Endothelial cell of umbilical vein (primary cell): ENCODE data around the gene NANOS3. TPM values are rescaled to one million over a fixed set of nuclear protein-coding genes. Genes with fewer than 3 reads are reported as not detected.
A peak's percentile ranks its signal among the peaks of the same experiment; 100 is the strongest.

Experiments used
- BruUV-seq: library from RNA; stranded (reverse); fragments of 400-500 nt; replicated peaks from 2 replicates; lab custom pipeline; 2021; lab: Mats Ljungman, UMichigan
- CTCF ChIA-PET: fragments of 300-600, 350-600 bp; sonication (Branson Sonifier 250); formaldehyde crosslinking; loops from one replicate; lab custom pipeline; 2021; ENCODE audit warnings: antibody characterized with exemption, inconsistent platforms; lab: Charles Lee
- POLR2A ChIA-PET: fragments of 300-600, 350-600 bp; sonication (Branson Sonifier 250); formaldehyde crosslinking; loops from one replicate; lab custom pipeline; 2021; ENCODE audit warnings: antibody characterized with exemption, inconsistent platforms; lab: Charles Lee
- DNase-seq: peaks from one replicate; pipeline ENCODE4 v3.0.0-alpha.2; 2011; ENCODE audit warnings: low read depth, low spot score
- FAIRE-seq: peaks from 2 replicates; lab custom pipeline; 2011; peaks lifted over from hg19 to GRCh38; lab: Jason Lieb, UNC
- H2AFZ ChIP-seq: 2 replicates; pipeline ENCODE4 v1.6.0; 2012; ENCODE audit warnings: low read depth, low read length, control low read depth, inconsistent platforms
- H3K27ac ChIP-seq: 2 replicates; pipeline ENCODE4 v1.5.1; 2011; ENCODE audit warnings: low read depth, mild to moderate bottlenecking, control low read depth, low read length, moderate library complexity; ENCODE audit not compliant: insufficient read depth
- H3K27me3 ChIP-seq, 2 experiments: 2 replicates each; pipeline versions ENCODE4 v1.6.0 to v1.6.1; 2011; ENCODE audit warnings: low read length in 2 of 2, mixed read lengths in 1 of 2; ENCODE audit not compliant: control insufficient read depth in 2 of 2, insufficient read depth in 2 of 2
- H3K36me3 ChIP-seq, 2 experiments: 2 replicates in 1 of 2; 3 replicates in 1 of 2; pipeline ENCODE4 v1.5.1; 2011; ENCODE audit warnings: low read length in 2 of 2, mild to moderate bottlenecking in 1 of 2, moderate library complexity in 1 of 2; ENCODE audit not compliant: control insufficient read depth in 2 of 2, insufficient read depth in 2 of 2; ENCODE audit errors: extremely low read depth in 1 of 2
- H3K4me1 ChIP-seq: 3 replicates; pipeline ENCODE4 v1.5.1; 2011; ENCODE audit warnings: mild to moderate bottlenecking, low read length; ENCODE audit not compliant: control insufficient read depth, insufficient read depth; ENCODE audit errors: extremely low read depth
- H3K4me2 ChIP-seq: 2 replicates; pipeline ENCODE4 v1.6.1; 2011; ENCODE audit warnings: low read length, control low read depth, mixed read lengths; ENCODE audit not compliant: insufficient read depth
- H3K4me3 ChIP-seq, 3 experiments: fragments of 200-600 bp in 1 of 3; sonication (generic), shearing (Covaris generic) in 1 of 3; replicated peaks in 1 of 3; 2 replicates each; pipeline ENCODE4 v1.5.1; 2011 to 2016; ENCODE audit warnings: control low read depth in 3 of 3, low read length in 3 of 3, mild to moderate bottlenecking in 2 of 3, inconsistent platforms in 1 of 3, low read depth in 1 of 3, moderate library complexity in 1 of 3; ENCODE audit not compliant: insufficient read depth in 1 of 3
- H3K79me2 ChIP-seq: 2 replicates; pipeline ENCODE4 v1.6.0; 2012; ENCODE audit warnings: low read length, inconsistent platforms; ENCODE audit not compliant: control insufficient read depth, insufficient read depth
- H3K9ac ChIP-seq: replicated peaks from 2 replicates; pipeline ENCODE3; 2011; ENCODE audit warnings: low read length, control low read depth; ENCODE audit not compliant: insufficient read depth; ENCODE audit errors: extremely low read depth
- H3K9me1 ChIP-seq: replicated peaks from 3 replicates; pipeline ENCODE4 v1.6.0; 2011; ENCODE audit warnings: mild to moderate bottlenecking, low read length; ENCODE audit not compliant: control insufficient read depth, insufficient read depth; ENCODE audit errors: extremely low read depth
- H3K9me3 ChIP-seq: replicated peaks from 2 replicates; pipeline ENCODE4 v1.5.1; 2012; ENCODE audit warnings: low read length, inconsistent platforms; ENCODE audit not compliant: control insufficient read depth, insufficient read depth
- H4K20me1 ChIP-seq: replicated peaks from 2 replicates; pipeline ENCODE3; 2011; ENCODE audit warnings: mild to moderate bottlenecking, low read length; ENCODE audit not compliant: control insufficient read depth, insufficient read depth; ENCODE audit errors: extremely low read depth
- CTCF ChIP-seq, 2 donors: IDR thresholded peaks; 1 replicate in 1 of 2; 2 replicates in 1 of 2; pipeline ENCODE4 v1.5.1; 2011; ENCODE audit warnings: low read length in 2 of 2, mild to moderate bottlenecking in 2 of 2, moderate library complexity in 2 of 2, control low read depth in 1 of 2, inconsistent platforms in 1 of 2, low read depth in 1 of 2; ENCODE audit not compliant: insufficient read depth in 1 of 2; ENCODE audit errors: extremely low read depth in 1 of 2
- FOS ChIP-seq: IDR thresholded peaks from 2 replicates; pipeline ENCODE4 v1.6.1; 2011; ENCODE audit warnings: mild to moderate bottlenecking, low read length, moderate library complexity, borderline replicate concordance; ENCODE audit not compliant: insufficient read depth
- dilution Hi-C: fragments of 300-500 bp; cut with MboI; formaldehyde crosslinking; loops from one replicate; pipeline ENCODE4 v1.15.0; 2019; ENCODE audit warnings: low sequenced_read_pairs; ENCODE audit not compliant: extremely low pct_ligation_motif_present
- intact Hi-C: fragments of 100-400 bp; cut with micrococcal nuclease; formaldehyde crosslinking; loops from one replicate; pipeline ENCODE4 v1.10.0; 2022
- polyA plus RNA-seq, 4 experiments: library from polyadenylated mRNA; depleted of rRNA in 3 of 4; stranded (reverse) in 3 of 4; unstranded in 1 of 4; fragments of >200 nt; gene quantifications; 2 replicates each; pipeline versions ENCODE4 v1.2.1 to v1.2.3, GENCODE V29; 2011 to 2012; ENCODE audit warnings: missing spikeins in 1 of 4
- total RNA-seq: library from RNA; stranded (reverse); gene quantifications from 2 replicates; pipeline ENCODE4 v1.2.3, GENCODE V29; 2021

The NANOS3 gene
- total and polyA plus RNA-seq, 2 donors (not counting 3 experiments of a cell fraction or from before 2014, with no cell fraction given), result 1.0 to 4.4 TPM

DNA sequence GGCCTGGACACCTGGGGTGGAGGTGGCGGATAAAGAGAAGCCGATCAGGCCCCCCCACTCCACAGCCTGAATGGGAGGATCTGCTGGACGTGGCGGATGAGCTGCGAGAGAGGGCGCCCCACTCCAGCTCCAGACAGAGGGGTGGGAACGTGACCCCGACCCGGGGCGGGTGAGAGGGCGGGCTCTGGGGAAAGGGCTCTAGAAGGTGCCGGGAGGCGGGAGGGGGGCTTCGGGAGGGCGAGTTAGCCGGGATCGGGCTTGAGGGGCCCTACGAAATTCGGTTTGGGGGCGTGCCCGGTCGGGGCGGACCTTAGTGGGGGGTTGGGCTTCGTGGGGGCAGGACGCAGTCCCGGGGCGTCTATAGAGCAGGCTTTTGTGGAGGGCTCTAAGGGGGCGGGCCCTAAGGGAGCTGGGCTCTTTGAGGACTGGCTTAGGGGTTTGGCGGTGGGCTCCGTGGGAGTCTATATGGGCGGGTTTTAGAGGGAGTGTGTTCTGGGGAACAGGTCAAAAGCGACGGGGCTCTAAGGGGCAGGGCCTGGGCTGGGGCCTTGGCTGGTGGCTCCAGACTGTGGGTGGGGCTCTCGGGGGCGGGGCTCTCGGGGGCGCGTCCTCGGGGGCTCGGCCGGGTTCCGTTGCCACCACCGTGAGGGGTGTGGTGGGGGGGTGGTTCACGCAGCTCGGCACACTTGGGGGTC lies 4.1 kb upstream of the NANOS3 start:
- DNase-seq, result peak; percentile 39

More for the DNA sequence above, 4.1 kb upstream of the NANOS3 start:
- H3K9me3 ChIP-seq, result no peaks in the 10 kb centered on the region
- H3K79me2 ChIP-seq, result no peaks in the 10 kb centered on the region
- H3K9ac ChIP-seq, result no peak overlapping the region
- H3K4me2 ChIP-seq, result peak overlapping the region; percentile 20
- peak overlapping the region; percentile 86 for H2AFZ ChIP-seq
- no peak overlapping the region for H3K27ac ChIP-seq
- H3K4me3 ChIP-seq, result peak overlapping the region; percentile 13 to 37 (median 31)
- dilution Hi-C loops (no loop called here), intact Hi-C loops (no loop called here)
- no peaks in the 10 kb centered on the region for H3K4me1 ChIP-seq
- TF ChIP-seq CTCF (IDR thresholded peaks at IDR 0.05; ENCODE audit: extremely low read depth in 1 of 2, insufficient read depth in 1 of 2, low read depth in 1 of 2, low read length in 2 of 2), result peak; percentile 7 to 38
- TF ChIP-seq FOS, result no peak
- POLR2A ChIA-PET, result interaction anchor here (0.6 to 1.2 kb wide), 2 partner anchors 11 to 14 kb away, joined by 3 to 5 read pairs; no protein-coding TSS in a partner anchor
- BruUV-seq, result no TSS peak
- FAIRE-seq, result no peak
- CTCF ChIA-PET, result interaction anchor here (0.6 to 2.0 kb wide), 8 partner anchors 11 to 519 kb away, joined by 3 to 7 read pairs (median 4); partner anchors contain the start of gene MISP3
- no peaks in the 10 kb centered on the region for H3K9me1 ChIP-seq
- H3K36me3 ChIP-seq, result no peaks in the 10 kb centered on the region
- H3K27me3 ChIP-seq, result no peaks in the 10 kb centered on the region
- H4K20me1 ChIP-seq, result no peaks in the 10 kb centered on the region
